A549 (cell line): ENCODE data around the gene OR8D4. TPM values are rescaled to one million over a fixed set of nuclear protein-coding genes. Genes with fewer than 3 reads are reported as not detected.

Source experiments
- ATAC-seq, 2 experiments: fragments of 200-7000 bp in 1 of 2; fragments of >200 bp in 1 of 2; cut with Nextera tagmentation in 1 of 2; cut with Tn5 transposase in 1 of 2; 3 replicates each; pipeline versions ENCODE4 v1.8.0 to v1.9.1; 2018 to 2020; ENCODE audit warnings: mild to moderate bottlenecking in 1 of 2, moderate library complexity in 1 of 2
- CTCF ChIA-PET: fragments of 300-600 bp; sonication (Branson Sonifier 250); formaldehyde crosslinking; extraction: SDS; loops from one replicate; lab custom pipeline; 2021; ENCODE audit warnings: antibody characterized with exemption, inconsistent platforms; lab: Yijun Ruan, JAX
- POLR2A ChIA-PET: fragments of 350-600 bp; formaldehyde crosslinking; extraction: SDS; loops from one replicate; lab custom pipeline; 2021; ENCODE audit warnings: antibody characterized with exemption, inconsistent platforms; lab: Yijun Ruan, JAX
- DNase-seq, 2 experiments: peaks; one replicate each; pipeline versions ENCODE4 v3.0.0 to v3.0.0-alpha.2; 2011 to 2016; ENCODE audit warnings: low read depth in 1 of 2, low spot score in 1 of 2
- FAIRE-seq: peaks from 2 replicates; lab custom pipeline; 2011; peaks lifted over from hg19 to GRCh38; lab: Jason Lieb, UNC
- H3K27ac ChIP-seq, 2 experiments: fragments of >200 bp; sonication (Bioruptor Twin); formaldehyde crosslinking; 3 replicates each; pipeline ENCODE4 v1.5.1; 2016 to 2017
- H3K4me1 ChIP-seq: fragments of >200 bp; sonication (Bioruptor Twin); formaldehyde crosslinking; 3 replicates; pipeline ENCODE4 v1.6.1; 2016
- H3K4me2 ChIP-seq: fragments of >200 bp; sonication (Bioruptor Twin); formaldehyde crosslinking; 3 replicates; pipeline ENCODE4 v1.6.1; 2016
- H3K4me3 ChIP-seq: fragments of >200 bp; sonication (Bioruptor Twin); formaldehyde crosslinking; 3 replicates; pipeline ENCODE4 v1.5.1; 2016
- H3K9me3 ChIP-seq: fragments of >200 bp; sonication (Bioruptor Twin); formaldehyde crosslinking; 3 replicates; pipeline ENCODE4 v1.6.1; 2016
- BHLHE40 ChIP-seq: IDR thresholded peaks from 2 replicates; pipeline ENCODE4 v1.6.1; 2012; ENCODE audit warnings: low read depth, low read length, inconsistent platforms
- CEBPB ChIP-seq, 2 experiments: fragments of >200 bp in 1 of 2; sonication (Bioruptor Twin) in 1 of 2; formaldehyde crosslinking in 1 of 2; IDR thresholded peaks; 2 replicates each; pipeline ENCODE4 v1.6.1; 2012 to 2016
- ELK1 ChIP-seq: fragments of 150-350 bp; IDR thresholded peaks from 2 replicates; pipeline ENCODE4 v1.6.1; 2014; ENCODE audit warnings: low read depth, mild to moderate bottlenecking, low read length
- EP300 ChIP-seq, 2 experiments: fragments of >200 bp; sonication (Bioruptor Twin); formaldehyde crosslinking; IDR thresholded peaks; 2 replicates in 1 of 2; 3 replicates in 1 of 2; pipeline ENCODE4 v1.6.1; 2016 to 2017
- FOSL2 ChIP-seq, 2 experiments: fragments of 450-650 bp in 1 of 2; fragments of >200 bp in 1 of 2; sonication (Bioruptor Twin) in 1 of 2; formaldehyde crosslinking; IDR thresholded peaks; 2 replicates each; pipeline versions ENCODE4 v1.5.0 to v1.6.1; 2016 to 2020; ENCODE audit warnings: mild to moderate bottlenecking in 1 of 2, moderate library complexity in 1 of 2
- GATA3 ChIP-seq: IDR thresholded peaks from 2 replicates; pipeline ENCODE4 v1.6.1; 2012; ENCODE audit warnings: borderline replicate concordance
- HDAC2 ChIP-seq: fragments of 200-600 bp; sonication (generic); IDR thresholded peaks from 2 replicates; pipeline ENCODE4 v1.6.1; 2016
- HOXB13 ChIP-seq: fragments of 250-450 bp; sonication (Bioruptor Pico); IDR thresholded peaks from 2 replicates; pipeline ENCODE4 v1.5.0; 2020; ENCODE audit warnings: low read depth, mild to moderate bottlenecking, moderate library complexity
- HOXB5 ChIP-seq: fragments of 250-450 bp; sonication (Bioruptor Pico); IDR thresholded peaks from 2 replicates; pipeline ENCODE4 v1.5.0; 2020; ENCODE audit warnings: mild to moderate bottlenecking, moderate library complexity
- MAFK ChIP-seq: fragments of 450-650 bp; IDR thresholded peaks from 2 replicates; pipeline ENCODE4 v1.6.1; 2014; ENCODE audit not compliant: partially characterized antibody
- NFE2L2 ChIP-seq: fragments of 150-350 bp; conservative IDR thresholded peaks from 2 replicates; pipeline ENCODE4 v1.6.1; 2014; ENCODE audit warnings: low read length
- PBX3 ChIP-seq: IDR thresholded peaks from 2 replicates; pipeline ENCODE4 v1.6.1; 2012
- POLR2A ChIP-seq: IDR thresholded peaks from 2 replicates; pipeline ENCODE4 v1.6.1; 2012; ENCODE audit warnings: mild to moderate bottlenecking, low read length
- RAD21 ChIP-seq, 2 experiments: fragments of >200 bp in 1 of 2; sonication (Bioruptor Twin) in 1 of 2; formaldehyde crosslinking in 1 of 2; IDR thresholded peaks in 1 of 2; conservative IDR thresholded peaks in 1 of 2; 2 replicates in 1 of 2; 3 replicates in 1 of 2; pipeline ENCODE4 v1.6.1; 2012 to 2018; ENCODE audit warnings: inconsistent platforms in 1 of 2
- RFX5 ChIP-seq: fragments of 450-650 bp; IDR thresholded peaks from 2 replicates; pipeline ENCODE4 v1.7.1; 2014; ENCODE audit warnings: antibody characterized with exemption, mild to moderate bottlenecking, moderate library complexity
- RNF2 ChIP-seq: fragments of 200-600 bp; sonication (generic); IDR thresholded peaks from 2 replicates; pipeline ENCODE4 v1.6.1; 2016; ENCODE audit warnings: low read depth, mild to moderate bottlenecking, antibody characterized with exemption, moderate library complexity, borderline replicate concordance
- TFCP2L1 ChIP-seq: fragments of 250-450 bp; sonication (Bioruptor Pico); IDR thresholded peaks from 2 replicates; pipeline ENCODE4 v1.5.0; 2021; ENCODE audit warnings: mild to moderate bottlenecking
- ZNF302 ChIP-seq: fragments of 250-450 bp; sonication (Bioruptor Pico); IDR thresholded peaks from 2 replicates; pipeline ENCODE4 v1.9.0; 2021; ENCODE audit warnings: inconsistent platforms, mild to moderate bottlenecking, moderate library complexity
- WGBS: methylation state at CpG from one replicate; pipeline ENCODE4 v1.1.6; 2017; ENCODE audit errors: missing lambda C conversion rate; 5-methylcytosine and 5-hydroxymethylcytosine counted together
- polyA plus RNA-seq, 4 experiments: library from polyadenylated mRNA; depleted of rRNA in 3 of 4; stranded (reverse); fragments of >200 nt; fragmentation: RNase III in 1 of 4; extraction: RNeasy Plus Mini Kit Qiagen cat#74134 plus additional on column Dnase treatment in 1 of 4; gene quantifications; 2 replicates in 3 of 4; 3 replicates in 1 of 4; pipeline ENCODE4 v1.2.3, GENCODE V29; 2011 to 2017
- TF ChIP-seq, protein P1 (sequence below): fragments of 450-650 bp; IDR thresholded peaks from 2 replicates; pipeline ENCODE4 v1.6.1; 2014; ENCODE audit warnings: antibody characterized with exemption

OR8D4 gene
- polyA plus RNA-seq, 2 of the 4 experiments (the other 2 are of a cell fraction): not detected

GRCh38 chr11:123945132-123945531 lies 43.2 kb downstream of the OR8D4 start:
- no peak for ATAC-seq
- ChIA-PET POLR2A (no interaction called here), CTCF (no interaction called here)
- Histone ChIP-seq H3K4me3 (no peak overlapping the region), H3K27ac (no peak overlapping the region), H3K4me2 (no peak overlapping the region), H3K4me1 (no peaks in the 10 kb centered on the region), H3K9me3 (no peaks in the 10 kb centered on the region)
- DNase-seq: no peak
- FAIRE-seq: no peak
- WGBS: 0% methylated on average over 1 of the region's 1 CpG
- TF ChIP-seq POLR2A (no peak), HOXB13 (no peak), CEBPB (IDR thresholded peaks at IDR 0.05) (no peak), NFE2L2 (no peak), GATA3 (no peak), ELK1 (no peak), EP300 (IDR thresholded peaks at IDR 0.05) (no peak), PBX3 (no peak), HDAC2 (no peak), RAD21 (conservative IDR thresholded peaks at IDR 0.05 in 1 of 2, IDR thresholded peaks at IDR 0.05 in 1 of 2) (no peak), ZNF302 (CRISPR knock-in tag) (no peak), RNF2 (no peak), FOSL2 (IDR thresholded peaks at IDR 0.05) (no peak), FOSL2 (CRISPR knock-in tag; IDR thresholded peaks at IDR 0.05) (no peak), HOXB5 (no peak)
- TF ChIP-seq, protein P1, sequence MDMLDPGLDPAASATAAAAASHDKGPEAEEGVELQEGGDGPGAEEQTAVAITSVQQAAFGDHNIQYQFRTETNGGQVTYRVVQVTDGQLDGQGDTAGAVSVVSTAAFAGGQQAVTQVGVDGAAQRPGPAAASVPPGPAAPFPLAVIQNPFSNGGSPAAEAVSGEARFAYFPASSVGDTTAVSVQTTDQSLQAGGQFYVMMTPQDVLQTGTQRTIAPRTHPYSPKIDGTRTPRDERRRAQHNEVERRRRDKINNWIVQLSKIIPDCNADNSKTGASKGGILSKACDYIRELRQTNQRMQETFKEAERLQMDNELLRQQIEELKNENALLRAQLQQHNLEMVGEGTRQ: no peak
- TF ChIP-seq, all 56 proteins: peak for 0

DNA sequence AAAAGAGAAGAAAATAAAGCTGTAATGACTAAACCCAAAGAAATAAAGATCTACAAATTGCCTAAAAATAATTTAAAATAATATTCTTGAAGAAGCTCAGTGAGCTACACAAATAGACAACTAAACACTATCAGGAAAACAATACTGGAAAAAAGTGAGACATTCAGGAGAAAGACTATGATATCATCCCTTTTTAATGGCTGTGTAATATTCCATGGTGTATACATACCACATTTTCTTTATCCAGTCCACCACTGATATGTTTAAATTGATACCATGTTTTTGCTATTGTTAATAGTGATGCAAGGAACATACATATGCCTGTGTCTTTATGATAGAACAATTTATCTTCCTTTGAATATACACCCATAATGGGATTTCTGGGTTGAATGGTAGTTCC lies 54.8 kb downstream of the OR8D4 start:
- no peak overlapping the region for H3K27ac ChIP-seq
- POLR2A ChIA-PET: no interaction called here
- H3K4me2 ChIP-seq: no peak overlapping the region
- FAIRE-seq (no peak), DNase-seq (no peak), ATAC-seq (no peak)
- CTCF ChIA-PET: no interaction called here
- no peak overlapping the region for H3K4me3 ChIP-seq
- H3K9me3 ChIP-seq: no peaks in the 10 kb centered on the region
- no peaks in the 10 kb centered on the region for H3K4me1 ChIP-seq
- TF ChIP-seq RFX5: no peak
- no peak for TF ChIP-seq BHLHE40
- TF ChIP-seq MAFK: no peak
- TF ChIP-seq CEBPB (IDR thresholded peaks at IDR 0.05): no peak
- no peak for TF ChIP-seq POLR2A
- no peak for TF ChIP-seq TFCP2L1 (CRISPR knock-in tag)

Other genes starting within 250 kb of the OR8D4 start
- 0.37 and 0.40 TPM in 2 replicates for gene SCN3B, start 247.5 kb upstream of the OR8D4 start, polyA plus RNA-seq (2011; rRNA removed)
- 0.17 to 0.25 TPM (median 0.18 TPM) in 3 replicates for gene SCN3B, start 247.5 kb upstream of the OR8D4 start, polyA plus RNA-seq (2017; fragmentation: RNase III; extraction: RNeasy Plus Mini Kit Qiagen cat#74134 plus additional on column Dnase treatment)
- gene ZNF202, start 160.5 kb upstream of the OR8D4 start, polyA plus RNA-seq (2011; rRNA removed): 14.2 and 14.4 TPM in 2 replicates
- 10.0 to 12.9 TPM (median 11.9 TPM) in 3 replicates for gene ZNF202, start 160.5 kb upstream of the OR8D4 start, polyA plus RNA-seq (2017; fragmentation: RNase III; extraction: RNeasy Plus Mini Kit Qiagen cat#74134 plus additional on column Dnase treatment)
- gene OR6X1, start 147.6 kb upstream of the OR8D4 start, polyA plus RNA-seq (2011; rRNA removed): not detected in 2 replicates
- not detected in 3 replicates for gene OR6X1, start 147.6 kb upstream of the OR8D4 start, polyA plus RNA-seq (2017; fragmentation: RNase III; extraction: RNeasy Plus Mini Kit Qiagen cat#74134 plus additional on column Dnase treatment)
- gene OR6M1, start 95.8 kb upstream of the OR8D4 start, polyA plus RNA-seq (2011; rRNA removed): not detected in 2 replicates
- not detected in 3 replicates for gene OR6M1, start 95.8 kb upstream of the OR8D4 start, polyA plus RNA-seq (2017; fragmentation: RNase III; extraction: RNeasy Plus Mini Kit Qiagen cat#74134 plus additional on column Dnase treatment)
- gene TMEM225, start 16.5 kb upstream of the OR8D4 start, polyA plus RNA-seq (2011; rRNA removed): not detected in 2 replicates
- not detected in 3 replicates for gene TMEM225, start 16.5 kb upstream of the OR8D4 start, polyA plus RNA-seq (2017; fragmentation: RNase III; extraction: RNeasy Plus Mini Kit Qiagen cat#74134 plus additional on column Dnase treatment)
- gene OR4D5, start 37.5 kb downstream of the OR8D4 start, polyA plus RNA-seq (2011; rRNA removed): not detected in 2 replicates
- gene OR4D5, start 37.5 kb downstream of the OR8D4 start, polyA plus RNA-seq (2017; fragmentation: RNase III; extraction: RNeasy Plus Mini Kit Qiagen cat#74134 plus additional on column Dnase treatment): not detected in 3 replicates
- not detected in 2 replicates for gene OR6T1, start 41.7 kb downstream of the OR8D4 start, polyA plus RNA-seq (2011; rRNA removed)
- not detected in 3 replicates for gene OR6T1, start 41.7 kb downstream of the OR8D4 start, polyA plus RNA-seq (2017; fragmentation: RNase III; extraction: RNeasy Plus Mini Kit Qiagen cat#74134 plus additional on column Dnase treatment)
- not detected in 2 replicates for gene OR10S1, start 75.6 kb downstream of the OR8D4 start, polyA plus RNA-seq (2011; rRNA removed)
- gene OR10S1, start 75.6 kb downstream of the OR8D4 start, polyA plus RNA-seq (2017; fragmentation: RNase III; extraction: RNeasy Plus Mini Kit Qiagen cat#74134 plus additional on column Dnase treatment): not detected in 3 replicates
- not detected in 2 replicates for gene OR10G6, start 93.0 kb downstream of the OR8D4 start, polyA plus RNA-seq (2011; rRNA removed)
- gene OR10G6, start 93.0 kb downstream of the OR8D4 start, polyA plus RNA-seq (2017; fragmentation: RNase III; extraction: RNeasy Plus Mini Kit Qiagen cat#74134 plus additional on column Dnase treatment): not detected in 3 replicates
- not detected in 2 replicates for gene OR10G4, start 110.8 kb downstream of the OR8D4 start, polyA plus RNA-seq (2011; rRNA removed)
- gene OR10G4, start 110.8 kb downstream of the OR8D4 start, polyA plus RNA-seq (2017; fragmentation: RNase III; extraction: RNeasy Plus Mini Kit Qiagen cat#74134 plus additional on column Dnase treatment): not detected in 3 replicates
- gene OR10G9, start 120.8 kb downstream of the OR8D4 start, polyA plus RNA-seq (2011; rRNA removed): not detected in 2 replicates
- gene OR10G9, start 120.8 kb downstream of the OR8D4 start, polyA plus RNA-seq (2017; fragmentation: RNase III; extraction: RNeasy Plus Mini Kit Qiagen cat#74134 plus additional on column Dnase treatment): not detected in 3 replicates
- not detected in 2 replicates for gene OR10G8, start 124.6 kb downstream of the OR8D4 start, polyA plus RNA-seq (2011; rRNA removed)
- gene OR10G8, start 124.6 kb downstream of the OR8D4 start, polyA plus RNA-seq (2017; fragmentation: RNase III; extraction: RNeasy Plus Mini Kit Qiagen cat#74134 plus additional on column Dnase treatment): not detected in 3 replicates
- not detected in 2 replicates for gene OR10G7, start 139.2 kb downstream of the OR8D4 start, polyA plus RNA-seq (2011; rRNA removed)
- gene OR10G7, start 139.2 kb downstream of the OR8D4 start, polyA plus RNA-seq (2017; fragmentation: RNase III; extraction: RNeasy Plus Mini Kit Qiagen cat#74134 plus additional on column Dnase treatment): not detected in 3 replicates
- 1.5 TPM in 2 replicates for gene VWA5A, start 213.3 kb downstream of the OR8D4 start, polyA plus RNA-seq (2011; rRNA removed)
- 0.12 to 0.24 TPM (median 0.18 TPM) in 3 replicates for gene VWA5A, start 213.3 kb downstream of the OR8D4 start, polyA plus RNA-seq (2017; fragmentation: RNase III; extraction: RNeasy Plus Mini Kit Qiagen cat#74134 plus additional on column Dnase treatment)